DND-41 (cell line): ENCODE results near the gene PCDHGA11.
"Not testable (repeated sequence)": the region's sequence is repeated elsewhere in the genome, so short reads cannot be mapped to it uniquely, and the experiment has no call there.

ENCODE experiments used
- CTCF ChIP-seq: IDR thresholded peaks from 2 replicates; pipeline ENCODE4 v1.5.1; 2012; ENCODE audit warnings: borderline replicate concordance, low read length, moderate library complexity, mild to moderate bottlenecking; ENCODE audit not compliant: poor library complexity, severe bottlenecking; ENCODE audit errors: extremely low read depth
- EZH2 ChIP-seq: IDR thresholded peaks from 3 replicates; pipeline ENCODE4 v1.6.1; 2012; ENCODE audit warnings: borderline replicate concordance, low read depth, mild to moderate bottlenecking, moderate library complexity, low read length, inconsistent platforms; ENCODE audit not compliant: severe bottlenecking

DNA sequence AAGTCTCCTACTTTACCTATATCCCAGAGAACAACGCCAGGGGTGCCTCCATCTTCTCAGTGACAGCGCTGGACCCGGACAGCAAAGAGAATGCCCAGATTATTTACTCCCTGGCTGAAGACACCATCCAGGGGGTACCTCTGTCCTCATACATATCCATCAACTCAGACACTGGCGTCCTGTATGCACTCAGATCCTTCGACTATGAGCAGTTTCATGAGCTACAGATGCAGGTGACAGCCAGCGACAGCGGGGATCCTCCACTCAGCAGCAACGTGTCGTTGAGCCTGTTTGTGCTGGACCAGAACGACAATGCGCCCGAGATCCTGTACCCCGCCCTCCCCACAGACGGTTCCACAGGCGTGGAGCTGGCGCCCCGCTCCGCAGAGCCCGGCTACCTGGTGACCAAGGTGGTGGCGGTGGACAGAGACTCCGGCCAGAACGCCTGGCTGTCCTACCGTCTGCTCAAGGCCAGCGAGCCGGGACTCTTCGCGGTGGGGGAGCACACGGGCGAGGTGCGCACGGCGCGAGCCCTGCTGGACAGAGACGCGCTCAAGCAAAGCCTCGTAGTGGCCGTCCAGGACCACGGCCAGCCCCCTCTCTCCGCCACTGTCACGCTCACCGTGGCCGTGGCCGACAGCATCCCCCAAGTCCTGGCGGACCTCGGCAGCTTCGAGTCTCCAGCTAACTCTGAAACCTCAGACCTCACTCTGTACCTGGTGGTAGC lies 6.1 kb upstream of the PCDHGA11 start:
- not testable (repeated sequence) for TF ChIP-seq CTCF, EZH2
